OCI-LY7 (cell line): ENCODE data around the gene ELMO2.

ENCODE experiments used
- CTCF ChIP-seq: fragments of 200-600 bp; sonication (generic); conservative IDR thresholded peaks from 2 replicates; pipeline ENCODE4 v1.5.1; 2014; ENCODE audit warnings: mild to moderate bottlenecking, antibody characterized with exemption, low read length, moderate library complexity, mixed read lengths
- EZH2phosphoT487 ChIP-seq: fragments of 200-600 bp; sonication (generic); IDR thresholded peaks from 2 replicates; pipeline ENCODE4 v1.6.1; 2018; ENCODE audit warnings: low read depth, borderline replicate concordance, mild to moderate bottlenecking, mixed run types, antibody characterized with exemption, low read length, moderate library complexity, mixed read lengths

- TF ChIP-seq CTCF (no peak), EZH2phosphoT487 (no peak)
Observed at GRCh38 chr20:46401478-46401860, 4.9 kb downstream of the ELMO2 start.
